Liver (tissue), 9 donors: ENCODE measurements around the gene RHNO1. TPM values are rescaled to one million over a fixed set of nuclear protein-coding genes. Genes with fewer than 3 reads are reported as not detected.

ENCODE experiments used
- DNase-seq: peaks from one replicate; pipeline ENCODE4 v3.0.0-alpha.2; 2017; ENCODE audit warnings: low spot score
- H3K27ac ChIP-seq, 2 donors: one replicate each; pipeline ENCODE4 v1.7.0; 2013; ENCODE audit warnings: inconsistent platforms in 2 of 2, low read length in 2 of 2, control low read depth in 1 of 2, low read depth in 1 of 2, mild to moderate bottlenecking in 1 of 2
- H3K27me3 ChIP-seq, 4 donors: one replicate each; pipeline versions ENCODE4 v1.6.1 to v1.7.0; 2013; ENCODE audit warnings: low read length in 3 of 4, inconsistent platforms in 1 of 4, mild to moderate bottlenecking in 1 of 4, moderate library complexity in 1 of 4; ENCODE audit not compliant: control insufficient read depth in 4 of 4, insufficient read depth in 4 of 4
- H3K36me3 ChIP-seq, 4 donors: one replicate each; pipeline versions ENCODE4 v1.6.1 to v1.7.0; 2013; ENCODE audit warnings: low read length in 3 of 4, mild to moderate bottlenecking in 3 of 4, low read depth in 1 of 4, moderate library complexity in 1 of 4; ENCODE audit not compliant: control insufficient read depth in 4 of 4, insufficient read depth in 3 of 4
- H3K4me1 ChIP-seq, 4 donors: one replicate each; pipeline versions ENCODE4 v1.6.1 to v1.7.0; 2013; ENCODE audit warnings: low read length in 3 of 4, mild to moderate bottlenecking in 3 of 4, moderate library complexity in 1 of 4; ENCODE audit not compliant: control insufficient read depth in 4 of 4, insufficient read depth in 4 of 4
- H3K4me3 ChIP-seq, 3 donors: one replicate each; pipeline versions ENCODE4 v1.6.1 to v1.7.0; 2013; ENCODE audit warnings: low read length in 3 of 3, control low read depth in 1 of 3, low read depth in 1 of 3, mild to moderate bottlenecking in 1 of 3
- H3K9ac ChIP-seq, 2 donors: one replicate each; pipeline ENCODE4 v1.7.0; 2013; ENCODE audit warnings: low read length in 2 of 2, mild to moderate bottlenecking in 2 of 2, moderate library complexity in 2 of 2, control low read depth in 1 of 2, low read depth in 1 of 2
- H3K9me3 ChIP-seq, 4 donors: one replicate each; pipeline versions ENCODE4 v1.6.1 to v1.7.0; 2013; ENCODE audit warnings: low read length in 3 of 4; ENCODE audit not compliant: control insufficient read depth in 4 of 4
- ATF3 ChIP-seq: IDR thresholded peaks from 2 replicates; pipeline ENCODE4 v1.6.1; 2016; ENCODE audit warnings: antibody characterized with exemption
- EGR1 ChIP-seq, 2 donors: IDR thresholded peaks; 2 replicates each; pipeline ENCODE4 v1.6.1; 2016 to 2018; ENCODE audit warnings: antibody characterized with exemption in 2 of 2, low read depth in 2 of 2
- FOXA1 ChIP-seq: IDR thresholded peaks from 2 replicates; pipeline ENCODE4 v1.6.1; 2016; ENCODE audit warnings: antibody characterized with exemption
- FOXA2 ChIP-seq: IDR thresholded peaks from 2 replicates; pipeline ENCODE4 v1.6.1; 2016; ENCODE audit warnings: antibody characterized with exemption
- GABPA ChIP-seq, 2 donors: IDR thresholded peaks in 1 of 2; conservative IDR thresholded peaks in 1 of 2; 2 replicates each; pipeline ENCODE4 v1.6.1; 2016; ENCODE audit warnings: antibody characterized with exemption in 2 of 2, mild to moderate bottlenecking in 1 of 2, moderate library complexity in 1 of 2
- HNF4A ChIP-seq, 2 donors: conservative IDR thresholded peaks; 2 replicates each; pipeline ENCODE4 v1.6.1; 2016; ENCODE audit warnings: antibody characterized with exemption in 2 of 2, mild to moderate bottlenecking in 2 of 2
- HNF4G ChIP-seq: IDR thresholded peaks from 2 replicates; pipeline ENCODE4 v1.6.1; 2016; ENCODE audit warnings: antibody characterized with exemption
- JUND ChIP-seq, 2 donors: IDR thresholded peaks; 2 replicates each; pipeline ENCODE4 v1.6.1; 2016; ENCODE audit warnings: antibody characterized with exemption in 2 of 2
- MAX ChIP-seq: IDR thresholded peaks from 2 replicates; pipeline ENCODE4 v1.6.1; 2016; ENCODE audit warnings: antibody characterized with exemption
- NR2F2 ChIP-seq: IDR thresholded peaks from 2 replicates; pipeline ENCODE4 v1.6.1; 2016; ENCODE audit warnings: antibody characterized with exemption
- RAD21 ChIP-seq, 2 donors: IDR thresholded peaks; 2 replicates each; pipeline ENCODE4 v1.6.1; 2016; ENCODE audit warnings: antibody characterized with exemption in 2 of 2, mild to moderate bottlenecking in 2 of 2
- RXRA ChIP-seq, 2 donors: IDR thresholded peaks; 2 replicates each; pipeline ENCODE4 v1.6.1; 2017 to 2018; ENCODE audit warnings: antibody characterized with exemption in 2 of 2, mild to moderate bottlenecking in 1 of 2
- SP1 ChIP-seq: IDR thresholded peaks from 2 replicates; pipeline ENCODE4 v1.6.1; 2018; ENCODE audit warnings: antibody characterized with exemption, mild to moderate bottlenecking
- TAF1 ChIP-seq: conservative IDR thresholded peaks from 2 replicates; pipeline ENCODE4 v1.6.1; 2016; ENCODE audit warnings: antibody characterized with exemption, mild to moderate bottlenecking
- YY1 ChIP-seq: IDR thresholded peaks from 2 replicates; pipeline ENCODE4 v1.6.1; 2016; ENCODE audit warnings: antibody characterized with exemption, mild to moderate bottlenecking
- ZBTB33 ChIP-seq: IDR thresholded peaks from 2 replicates; pipeline ENCODE4 v1.6.1; 2016; ENCODE audit warnings: antibody characterized with exemption
- WGBS: extraction: QIAGEN DNeasy Blood & Tissue Kit; methylation state at CpG from one replicate; pipeline ENCODE4 v1.1.7; 2013; 5-methylcytosine and 5-hydroxymethylcytosine counted together
- polyA plus RNA-seq, 2 donors: library from polyadenylated mRNA; stranded (reverse) in 1 of 2; unstranded in 1 of 2; fragments of 200-250 nt in 1 of 2; fragments of >200 nt in 1 of 2; fragmentation: Nextera tagmentation in 1 of 2; extraction: Ambion mirVana in 1 of 2; gene quantifications; one replicate each; pipeline versions ENCODE4 v1.2.1 to v1.2.3, GENCODE V29; 2013 to 2015
- total RNA-seq, 2 donors: library from RNA; depleted of rRNA; stranded (reverse); fragments of >200 nt; gene quantifications; one replicate each; pipeline ENCODE4 v1.2.3, GENCODE V29; 2014
- TF ChIP-seq, protein P1 (sequence below): IDR thresholded peaks from 2 replicates; pipeline ENCODE4 v1.6.1; 2016; ENCODE audit warnings: antibody characterized with exemption, mild to moderate bottlenecking
- TF ChIP-seq, protein P2 (sequence below): fragments of 150-350 bp; IDR thresholded peaks from 2 replicates; pipeline ENCODE4 v1.5.1; 2017; ENCODE audit warnings: improper control_type of control experiment, low read depth, low read length; ENCODE audit not compliant: missing input control
- donor health status: healthy.
- donor health status: healthy.
- donor health status: healthy.
- donor health status: healthy.
- donor health status: healthy.

RHNO1 gene
- total RNA-seq: 10 to 100 TPM in 1 of 2 donors, 1 to 10 TPM in 1; 1.4 to 14.5 TPM
- polyA plus RNA-seq: 1 to 10 TPM; 2.2 to 3.5 TPM

- Histone ChIP-seq H3K4me3 (peak within 1 kb of the TSS; percentile 57 to 98 (median 95)), H3K9ac (peak within 1 kb of the TSS; percentile 31 to 96), H3K27me3 (no peaks in the 10 kb centered on the region), H3K4me1 (peaks cover 3 to 17% (median 12%) of the 10 kb centered on the region in 4 donors), H3K36me3 (no peaks in the 10 kb centered on the region), H3K9me3 (no peaks in the 10 kb centered on the region), H3K27ac (peak within 1 kb of the TSS; percentile 69 to 92)
- WGBS: 1% methylated on average over 70 of the region's 70 CpGs
- TF ChIP-seq HNF4A (conservative IDR thresholded peaks at IDR 0.05) (no peak), YY1 (peak; percentile 96)
- peak; percentile 92 for DNase-seq
Observed at GRCh38 chr12:2877047-2877952, at the start of gene RHNO1, which contains the start of gene FOXM1. Gene RHNO1, plus strand, starts transcription at chr12:2877223. Its CDS starts 8,144 bp downstream, at chr12:2885367. Gene FOXM1, minus strand, starts transcription at chr12:2877174. Its CDS starts 2,696 bp downstream, at chr12:2874478.

DNA sequence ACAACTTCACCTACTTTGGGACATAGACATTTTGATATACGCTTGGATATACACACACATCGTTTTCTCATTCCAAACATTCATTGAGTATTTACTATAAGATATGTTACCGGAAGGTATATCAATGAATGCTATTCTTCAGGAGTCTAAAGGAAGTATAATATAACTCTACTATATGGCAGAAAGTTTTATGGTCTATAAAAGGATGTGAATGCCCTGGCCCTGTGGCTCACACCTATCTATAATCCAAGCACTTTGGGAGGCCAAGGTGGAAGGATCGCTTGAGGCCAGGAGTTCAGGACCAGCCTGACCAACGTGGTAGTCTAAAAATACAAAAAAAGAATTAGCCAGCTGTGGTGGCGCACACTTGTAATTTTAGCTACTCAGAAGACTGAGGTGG lies 47.7 kb upstream of the RHNO1 start:
- peaks cover 9 to 50% (median 36%) of the 10 kb centered on the region in 4 donors for H3K36me3 ChIP-seq
- no peak overlapping the region for H3K4me3 ChIP-seq
- no peaks in the 10 kb centered on the region for H3K4me1 ChIP-seq
- H3K27me3 ChIP-seq: no peaks in the 10 kb centered on the region
- no peaks in the 10 kb centered on the region for H3K9me3 ChIP-seq
- DNase-seq: no peak
- no peak overlapping the region for H3K9ac ChIP-seq
- TF ChIP-seq FOXA2 (no peak), ATF3 (no peak), SP1 (no peak), RAD21 (IDR thresholded peaks at IDR 0.05) (no peak), TAF1 (no peak), HNF4G (no peak), JUND (IDR thresholded peaks at IDR 0.05) (no peak), HNF4A (conservative IDR thresholded peaks at IDR 0.05) (no peak), YY1 (no peak), EGR1 (IDR thresholded peaks at IDR 0.05; ENCODE audit: low read depth in 2 of 2) (no peak), MAX (no peak), NR2F2 (no peak), ZBTB33 (no peak), GABPA (IDR thresholded peaks at IDR 0.05 in 1 of 2, conservative IDR thresholded peaks at IDR 0.05 in 1 of 2) (no peak), FOXA1 (no peak), RXRA (IDR thresholded peaks at IDR 0.05) (no peak)
- TF ChIP-seq, protein P1, sequence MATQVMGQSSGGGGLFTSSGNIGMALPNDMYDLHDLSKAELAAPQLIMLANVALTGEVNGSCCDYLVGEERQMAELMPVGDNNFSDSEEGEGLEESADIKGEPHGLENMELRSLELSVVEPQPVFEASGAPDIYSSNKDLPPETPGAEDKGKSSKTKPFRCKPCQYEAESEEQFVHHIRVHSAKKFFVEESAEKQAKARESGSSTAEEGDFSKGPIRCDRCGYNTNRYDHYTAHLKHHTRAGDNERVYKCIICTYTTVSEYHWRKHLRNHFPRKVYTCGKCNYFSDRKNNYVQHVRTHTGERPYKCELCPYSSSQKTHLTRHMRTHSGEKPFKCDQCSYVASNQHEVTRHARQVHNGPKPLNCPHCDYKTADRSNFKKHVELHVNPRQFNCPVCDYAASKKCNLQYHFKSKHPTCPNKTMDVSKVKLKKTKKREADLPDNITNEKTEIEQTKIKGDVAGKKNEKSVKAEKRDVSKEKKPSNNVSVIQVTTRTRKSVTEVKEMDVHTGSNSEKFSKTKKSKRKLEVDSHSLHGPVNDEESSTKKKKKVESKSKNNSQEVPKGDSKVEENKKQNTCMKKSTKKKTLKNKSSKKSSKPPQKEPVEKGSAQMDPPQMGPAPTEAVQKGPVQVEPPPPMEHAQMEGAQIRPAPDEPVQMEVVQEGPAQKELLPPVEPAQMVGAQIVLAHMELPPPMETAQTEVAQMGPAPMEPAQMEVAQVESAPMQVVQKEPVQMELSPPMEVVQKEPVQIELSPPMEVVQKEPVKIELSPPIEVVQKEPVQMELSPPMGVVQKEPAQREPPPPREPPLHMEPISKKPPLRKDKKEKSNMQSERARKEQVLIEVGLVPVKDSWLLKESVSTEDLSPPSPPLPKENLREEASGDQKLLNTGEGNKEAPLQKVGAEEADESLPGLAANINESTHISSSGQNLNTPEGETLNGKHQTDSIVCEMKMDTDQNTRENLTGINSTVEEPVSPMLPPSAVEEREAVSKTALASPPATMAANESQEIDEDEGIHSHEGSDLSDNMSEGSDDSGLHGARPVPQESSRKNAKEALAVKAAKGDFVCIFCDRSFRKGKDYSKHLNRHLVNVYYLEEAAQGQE: no peak
- TF ChIP-seq, protein P2, sequence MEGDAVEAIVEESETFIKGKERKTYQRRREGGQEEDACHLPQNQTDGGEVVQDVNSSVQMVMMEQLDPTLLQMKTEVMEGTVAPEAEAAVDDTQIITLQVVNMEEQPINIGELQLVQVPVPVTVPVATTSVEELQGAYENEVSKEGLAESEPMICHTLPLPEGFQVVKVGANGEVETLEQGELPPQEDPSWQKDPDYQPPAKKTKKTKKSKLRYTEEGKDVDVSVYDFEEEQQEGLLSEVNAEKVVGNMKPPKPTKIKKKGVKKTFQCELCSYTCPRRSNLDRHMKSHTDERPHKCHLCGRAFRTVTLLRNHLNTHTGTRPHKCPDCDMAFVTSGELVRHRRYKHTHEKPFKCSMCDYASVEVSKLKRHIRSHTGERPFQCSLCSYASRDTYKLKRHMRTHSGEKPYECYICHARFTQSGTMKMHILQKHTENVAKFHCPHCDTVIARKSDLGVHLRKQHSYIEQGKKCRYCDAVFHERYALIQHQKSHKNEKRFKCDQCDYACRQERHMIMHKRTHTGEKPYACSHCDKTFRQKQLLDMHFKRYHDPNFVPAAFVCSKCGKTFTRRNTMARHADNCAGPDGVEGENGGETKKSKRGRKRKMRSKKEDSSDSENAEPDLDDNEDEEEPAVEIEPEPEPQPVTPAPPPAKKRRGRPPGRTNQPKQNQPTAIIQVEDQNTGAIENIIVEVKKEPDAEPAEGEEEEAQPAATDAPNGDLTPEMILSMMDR: no peak
- 91% methylated on average over 6 of the region's 6 CpGs for WGBS
- H3K27ac ChIP-seq: no peak overlapping the region
